ENCODE measurements around the gene SLC9A8.

GRCh38 chr20:49770634-49771033 lies 42.0 kb upstream of the SLC9A8 start:
- TF ChIP-seq JUNB (CRISPR knock-in tag; conservative IDR thresholded peaks at IDR 0.05) (no peak), NR2C2 (CRISPR knock-in tag; IDR thresholded peaks at IDR 0.05) (no peak), NR2C2 (tag; IDR thresholded peaks at IDR 0.05) (no peak)

All from K562 (cell line).